B cell (primary cell): ENCODE results near the gene CDYL2. TPM values are rescaled to one million over a fixed set of nuclear protein-coding genes. Genes with fewer than 3 reads are reported as not detected.

Experiments
- ATAC-seq: fragments of 200-7000 bp; cut with Tn5 transposase; one replicate; pipeline ENCODE4 v1.10.0; 2021; ENCODE audit warnings: low read depth, mild to moderate bottlenecking, moderate number of reproducible peaks, moderate library complexity
- CTCF ChIA-PET: fragments of 350-600 bp; sonication (Branson Sonifier 250); formaldehyde crosslinking; loops from one replicate; lab custom pipeline; 2021; ENCODE audit warnings: antibody characterized with exemption, inconsistent platforms; lab: Charles Lee
- POLR2A ChIA-PET: fragments of 350-600 bp; sonication (Branson Sonifier 250); formaldehyde crosslinking; loops from one replicate; lab custom pipeline; 2021; ENCODE audit warnings: antibody characterized with exemption; lab: Charles Lee
- DNase-seq: peaks from one replicate; pipeline ENCODE4 v3.0.0; 2013
- H2AFZ ChIP-seq: 2 replicates; pipeline ENCODE4 v1.6.1; 2012; ENCODE audit warnings: mild to moderate bottlenecking, low read depth, low read length; ENCODE audit not compliant: insufficient read depth, poor library complexity, severe bottlenecking
- H3K27ac ChIP-seq, 2 donors: 1 replicate in 1 of 2; 2 replicates in 1 of 2; pipeline ENCODE4 v1.5.1; 2012 to 2013; ENCODE audit warnings: low read length in 2 of 2, mild to moderate bottlenecking in 2 of 2, moderate library complexity in 1 of 2
- H3K27me3 ChIP-seq, 4 experiments: fragments of 200-600 bp in 1 of 4; sonication (generic) in 1 of 4; replicated peaks in 1 of 4; 1 replicate in 2 of 4; 2 replicates in 2 of 4; pipeline versions ENCODE4 v1.6.1 to v1.7.0; 2013 to 2016; ENCODE audit warnings: low read length in 3 of 4, mild to moderate bottlenecking in 2 of 4, mixed read lengths in 1 of 4, moderate library complexity in 1 of 4; ENCODE audit not compliant: insufficient read depth in 4 of 4, control insufficient read depth in 3 of 4; ENCODE audit errors: control extremely low read depth in 1 of 4
- H3K36me3 ChIP-seq, 2 experiments: replicated peaks in 1 of 2; 1 replicate in 1 of 2; 2 replicates in 1 of 2; pipeline versions ENCODE4 v1.6.1 to v1.7.1; 2013; ENCODE audit warnings: low read length in 1 of 2; ENCODE audit not compliant: insufficient read depth in 2 of 2, control insufficient read depth in 1 of 2; ENCODE audit errors: control extremely low read depth in 1 of 2, extremely low read depth in 1 of 2
- H3K4me1 ChIP-seq, 2 donors: fragments of 200-600 bp in 1 of 2; sonication (generic) in 1 of 2; 1 replicate in 1 of 2; 2 replicates in 1 of 2; pipeline versions ENCODE4 v1.5.1 to v1.6.1; 2013 to 2017; ENCODE audit warnings: low read length in 2 of 2; ENCODE audit not compliant: control insufficient read depth in 2 of 2, insufficient read depth in 2 of 2
- H3K4me2 ChIP-seq: replicated peaks from 2 replicates; pipeline ENCODE3; 2012; ENCODE audit warnings: mild to moderate bottlenecking, low read depth, low read length; ENCODE audit not compliant: poor library complexity, severe bottlenecking
- H3K4me3 ChIP-seq, 5 experiments: fragments of 200-600 bp in 1 of 5; sonication (generic) in 1 of 5; 1 replicate in 3 of 5; 2 replicates in 2 of 5; pipeline versions ENCODE4 v1.5.1 to v1.7.0; 2011 to 2016; ENCODE audit warnings: low read length in 4 of 5, mild to moderate bottlenecking in 4 of 5, low read depth in 2 of 5, control low read depth in 1 of 5, moderate library complexity in 1 of 5; ENCODE audit not compliant: insufficient read depth in 1 of 5; ENCODE audit errors: control extremely low read depth in 1 of 5, extremely low read depth in 1 of 5
- H3K79me2 ChIP-seq: fragments of 200-600 bp; sonication (generic); one replicate; pipeline ENCODE4 v1.6.0; 2016; ENCODE audit warnings: low read length; ENCODE audit not compliant: control insufficient read depth, insufficient read depth
- H3K9ac ChIP-seq: fragments of 200-600 bp; sonication (generic); 2 replicates; pipeline ENCODE4 v1.6.1; 2017; ENCODE audit warnings: mild to moderate bottlenecking, low read length, moderate library complexity
- H3K9me3 ChIP-seq, 3 donors: one replicate each; pipeline versions ENCODE4 v1.6.1 to v1.7.1; 2013; ENCODE audit warnings: low read length in 2 of 3; ENCODE audit not compliant: control insufficient read depth in 2 of 3, insufficient read depth in 1 of 3; ENCODE audit errors: control extremely low read depth in 1 of 3
- H4K20me1 ChIP-seq: 2 replicates; pipeline ENCODE4 v1.6.0; 2012; ENCODE audit warnings: mild to moderate bottlenecking, low read length; ENCODE audit not compliant: insufficient read depth, control insufficient read depth, poor library complexity, severe bottlenecking
- H3K27ac Mint-ChIP-seq: one replicate; pipeline ENCODE4 v1.8.0; 2021; ENCODE audit warnings: mixed read lengths
- H3K27me3 Mint-ChIP-seq: one replicate; pipeline ENCODE4 v1.8.0; 2021; ENCODE audit warnings: mixed read lengths
- H3K4me1 Mint-ChIP-seq: one replicate; pipeline ENCODE4 v1.8.0; 2021; ENCODE audit warnings: mixed read lengths
- H3K4me3 Mint-ChIP-seq: one replicate; pipeline ENCODE4 v1.8.0; 2021; ENCODE audit warnings: mixed read lengths
- H3K9me3 Mint-ChIP-seq: one replicate; pipeline ENCODE4 v1.8.0; 2022; ENCODE audit warnings: mixed read lengths; ENCODE audit not compliant: insufficient read depth
- EZH2 ChIP-seq: IDR thresholded peaks from 2 replicates; pipeline ENCODE4 v1.6.1; 2012; ENCODE audit warnings: borderline replicate concordance, low read depth, mild to moderate bottlenecking, moderate library complexity, low read length; ENCODE audit not compliant: insufficient read depth, poor library complexity, severe bottlenecking
- WGBS: methylation state at CpG from one replicate; pipeline ENCODE4 v1.1.5; 2013; ENCODE audit warnings: missing lambda C conversion rate; ENCODE audit not compliant: insufficient coverage; 5-methylcytosine and 5-hydroxymethylcytosine counted together
- intact Hi-C: fragments of 100-400 bp; cut with micrococcal nuclease; formaldehyde crosslinking; loops from one replicate; pipeline ENCODE4 v1.10.0; 2022
- polyA plus RNA-seq: library from polyadenylated mRNA; depleted of rRNA; stranded (reverse); fragments of >200 nt; gene quantifications from 2 replicates; pipeline ENCODE4 v1.2.3, GENCODE V29; 2012
- total RNA-seq, 2 donors: library from RNA; stranded (reverse); fragments of 120-200 nt in 1 of 2; gene quantifications; 1 replicate in 1 of 2; 2 replicates in 1 of 2; pipeline versions ENCODE4 v1.2.3 to v1.2.4, GENCODE V29; 2013 to 2022
- TF ChIP-seq, protein P1 (sequence below): fragments of 200-600 bp; IDR thresholded peaks from one replicate; pipeline ENCODE4 v1.8.0; 2022; ENCODE audit warnings: antibody characterized with exemption, mild to moderate bottlenecking

The CDYL2 gene
- total and polyA plus RNA-seq, 2 donors (not counting 1 experiment from before 2014, with no cell fraction given), result 0.66 to 6.6 TPM

DNA sequence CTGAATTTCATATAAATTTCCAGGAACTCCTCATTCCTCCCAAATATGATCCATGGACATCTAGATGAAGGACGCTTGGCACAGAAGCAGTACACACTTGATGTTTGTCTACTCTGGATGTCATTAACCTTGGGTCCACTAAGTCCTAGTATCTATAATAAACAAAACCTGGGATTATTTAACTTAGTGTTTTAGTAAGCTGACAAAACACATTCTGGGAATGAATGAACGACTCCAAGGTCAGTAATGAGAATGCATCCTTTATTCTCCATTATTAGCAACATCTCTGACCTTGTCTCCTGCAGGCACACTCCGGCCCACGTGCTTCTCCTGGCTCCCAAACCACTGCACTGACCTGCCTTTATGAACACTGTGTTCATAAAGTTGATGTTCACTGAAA is 24.1 kb upstream of the CDYL2 start:
- H3K27ac ChIP-seq, result no peak overlapping the region
- no peak for TF ChIP-seq EZH2
- TF ChIP-seq, protein P1, sequence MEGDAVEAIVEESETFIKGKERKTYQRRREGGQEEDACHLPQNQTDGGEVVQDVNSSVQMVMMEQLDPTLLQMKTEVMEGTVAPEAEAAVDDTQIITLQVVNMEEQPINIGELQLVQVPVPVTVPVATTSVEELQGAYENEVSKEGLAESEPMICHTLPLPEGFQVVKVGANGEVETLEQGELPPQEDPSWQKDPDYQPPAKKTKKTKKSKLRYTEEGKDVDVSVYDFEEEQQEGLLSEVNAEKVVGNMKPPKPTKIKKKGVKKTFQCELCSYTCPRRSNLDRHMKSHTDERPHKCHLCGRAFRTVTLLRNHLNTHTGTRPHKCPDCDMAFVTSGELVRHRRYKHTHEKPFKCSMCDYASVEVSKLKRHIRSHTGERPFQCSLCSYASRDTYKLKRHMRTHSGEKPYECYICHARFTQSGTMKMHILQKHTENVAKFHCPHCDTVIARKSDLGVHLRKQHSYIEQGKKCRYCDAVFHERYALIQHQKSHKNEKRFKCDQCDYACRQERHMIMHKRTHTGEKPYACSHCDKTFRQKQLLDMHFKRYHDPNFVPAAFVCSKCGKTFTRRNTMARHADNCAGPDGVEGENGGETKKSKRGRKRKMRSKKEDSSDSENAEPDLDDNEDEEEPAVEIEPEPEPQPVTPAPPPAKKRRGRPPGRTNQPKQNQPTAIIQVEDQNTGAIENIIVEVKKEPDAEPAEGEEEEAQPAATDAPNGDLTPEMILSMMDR, result no peak
- H3K9ac ChIP-seq, result no peak overlapping the region
- intact Hi-C loops, result no loop called here
- Mint-ChIP-seq H3K9me3 (no peaks in the 10 kb centered on the region), H3K4me3 (no peak overlapping the region), H3K27ac (no peak overlapping the region), H3K4me1 (peaks cover 4% of the 10 kb centered on the region), H3K27me3 (no peaks in the 10 kb centered on the region)
- H3K36me3 ChIP-seq, result no peaks in the 10 kb centered on the region
- no peaks in the 10 kb centered on the region for H3K4me1 ChIP-seq
- no peaks in the 10 kb centered on the region for H4K20me1 ChIP-seq
- DNase-seq (no peak), ATAC-seq (no peak)
- H2AFZ ChIP-seq, result no peak overlapping the region
- 86% methylated on average over 1 of the region's 4 CpGs for WGBS
- ChIA-PET CTCF (no interaction called here), POLR2A (no interaction called here)
- no peaks in the 10 kb centered on the region for H3K27me3 ChIP-seq
- H3K4me2 ChIP-seq, result no peak overlapping the region
- no peaks in the 10 kb centered on the region for H3K9me3 ChIP-seq
- no peaks in the 10 kb centered on the region for H3K79me2 ChIP-seq
- H3K4me3 ChIP-seq, result no peak overlapping the region

DNA sequence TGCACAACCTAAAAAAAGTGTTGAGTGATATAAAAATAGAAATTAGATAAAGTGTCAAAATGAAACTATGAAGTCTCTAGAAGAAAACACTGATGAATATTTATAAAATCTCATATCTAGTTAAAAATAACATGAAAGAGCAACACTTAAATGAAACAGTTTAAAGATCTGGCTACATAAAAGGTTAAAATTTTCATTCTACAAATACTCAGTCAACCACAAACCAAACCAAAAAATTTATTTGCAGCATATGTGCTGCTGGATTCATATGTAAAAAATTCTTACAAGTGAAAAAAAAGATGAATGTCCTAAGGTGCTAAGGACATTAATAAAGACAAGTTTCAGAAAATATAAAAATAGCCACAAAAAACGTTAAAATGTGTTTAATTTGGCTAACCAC is 22.6 kb upstream of the CDYL2 start:
- TF ChIP-seq, protein P1, result no peak
- Mint-ChIP-seq H3K4me3 (no peak overlapping the region), H3K4me1 (peaks cover 4% of the 10 kb centered on the region), H3K27me3 (no peaks in the 10 kb centered on the region), H3K27ac (no peak overlapping the region), H3K9me3 (no peaks in the 10 kb centered on the region)
- no peak overlapping the region for H3K27ac ChIP-seq
- no peak overlapping the region for H2AFZ ChIP-seq
- H3K36me3 ChIP-seq, result no peaks in the 10 kb centered on the region
- no peaks in the 10 kb centered on the region for H3K27me3 ChIP-seq
- no peak overlapping the region for H3K4me2 ChIP-seq
- ATAC-seq (no peak), DNase-seq (no peak)
- intact Hi-C loops, result no loop called here
- ChIA-PET CTCF (interaction anchor here (2.5 kb wide), 1 partner anchor 300 kb away, joined by 11 read pairs; no protein-coding TSS in a partner anchor), POLR2A (no interaction called here)
- H3K79me2 ChIP-seq, result no peaks in the 10 kb centered on the region
- no peaks in the 10 kb centered on the region for H4K20me1 ChIP-seq
- H3K4me3 ChIP-seq, result no peak overlapping the region
- H3K9me3 ChIP-seq, result no peaks in the 10 kb centered on the region
- H3K9ac ChIP-seq, result no peak overlapping the region
- H3K4me1 ChIP-seq, result no peaks in the 10 kb centered on the region
- no CpG with 5 or more reads among the region's 1 CpG for WGBS
